GM21447 (cell line): ENCODE measurements around the gene ADAM11.
"Not testable (repeated sequence)": the region's sequence is repeated elsewhere in the genome, so short reads cannot be mapped to it uniquely, and the experiment has no call there.

Experiments used
- ATAC-seq: cut with Tn5 transposase; IDR thresholded peaks from one replicate; pipeline ENCODE4 v1.9.1; 2021; ENCODE audit not compliant: unreplicated experiment

The ADAM11 gene

DNA sequence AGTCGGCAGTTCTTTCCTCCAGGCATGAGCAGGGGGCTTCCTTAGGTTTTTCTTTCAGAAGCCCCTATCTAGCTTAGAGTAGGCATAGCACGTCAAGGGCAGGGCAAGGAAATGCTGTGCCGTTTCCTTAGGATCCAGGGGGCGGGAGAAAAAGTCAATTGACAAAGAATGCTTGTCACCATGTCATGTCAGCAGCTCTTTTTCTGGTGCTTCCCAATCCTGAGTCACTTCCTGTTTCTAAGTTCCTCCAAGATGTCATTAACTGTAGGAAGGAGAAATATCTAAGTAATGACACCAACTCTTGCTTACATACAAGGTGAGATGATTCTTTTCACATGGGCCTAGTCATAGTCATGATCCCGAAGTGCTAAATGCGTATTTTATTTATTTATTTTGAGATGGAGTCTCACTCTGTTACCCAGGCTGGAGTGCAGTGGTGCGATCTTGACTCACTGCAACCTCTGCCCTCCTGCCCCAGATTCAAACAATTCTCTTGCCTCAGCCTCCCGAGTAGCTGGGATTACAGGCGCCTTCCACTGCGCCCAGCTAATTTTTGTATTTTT is 36.1 kb downstream of the ADAM11 start:
- no peak for ATAC-seq

DNA sequence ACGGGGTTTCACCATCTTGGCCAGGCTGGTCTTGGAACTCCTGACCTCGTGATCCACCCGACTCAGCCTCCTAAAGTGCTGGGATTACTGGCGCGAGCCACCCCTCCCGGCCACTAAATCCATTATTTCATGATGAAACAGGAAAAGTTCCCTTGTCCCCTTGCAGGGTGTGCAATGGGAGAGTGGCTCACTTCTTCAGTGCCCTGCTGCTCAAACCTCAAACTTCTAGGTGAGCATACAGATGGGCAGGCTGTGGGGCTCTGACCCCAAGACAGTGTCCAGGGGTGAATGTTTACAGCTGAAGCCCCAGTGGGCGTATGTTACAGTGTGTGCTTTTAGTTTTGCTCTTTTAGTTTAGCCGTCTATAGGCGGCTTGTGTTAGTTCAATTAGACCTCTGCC is 36.6 kb downstream of the ADAM11 start:
- no peak for ATAC-seq

DNA sequence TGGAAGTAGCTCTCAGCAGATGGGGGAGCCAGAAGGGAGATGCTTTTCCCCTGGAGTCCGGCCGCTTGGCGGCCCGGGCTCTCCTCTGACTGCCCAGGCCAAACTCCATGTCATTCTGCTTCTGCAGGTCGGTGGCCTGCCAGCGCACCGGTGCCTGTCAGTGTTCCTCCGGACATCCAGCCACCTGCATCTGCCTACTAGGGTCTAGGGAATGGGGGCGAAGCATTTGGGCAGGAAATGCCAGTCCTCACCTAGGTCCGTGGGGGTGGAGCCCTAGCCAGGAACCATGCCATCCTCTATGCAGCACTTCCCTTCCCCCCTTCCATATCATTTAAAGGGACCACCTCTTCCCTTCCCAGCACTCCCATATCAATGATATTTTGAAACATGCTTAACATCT is 37.1 kb downstream of the ADAM11 start:
- ATAC-seq: no peak

DNA sequence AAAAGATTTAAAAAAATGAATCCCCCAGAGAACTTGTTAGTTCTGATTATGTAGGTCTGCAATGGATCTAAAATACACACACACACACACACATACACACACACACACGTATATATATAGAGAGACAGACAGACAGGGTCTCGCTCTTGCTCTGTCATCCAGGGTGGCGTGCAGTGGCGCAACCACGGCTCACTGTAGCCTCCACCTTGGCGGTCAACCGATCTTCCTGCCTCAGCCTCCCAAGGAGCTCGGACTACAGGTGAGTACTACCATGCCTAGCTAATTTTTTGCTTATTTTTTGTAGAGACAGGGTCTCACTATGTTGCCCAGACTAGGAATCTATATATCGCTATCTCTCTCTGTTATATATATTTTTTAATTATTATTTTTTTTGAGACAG is 37.9 kb downstream of the ADAM11 start:
- no peak for ATAC-seq

DNA sequence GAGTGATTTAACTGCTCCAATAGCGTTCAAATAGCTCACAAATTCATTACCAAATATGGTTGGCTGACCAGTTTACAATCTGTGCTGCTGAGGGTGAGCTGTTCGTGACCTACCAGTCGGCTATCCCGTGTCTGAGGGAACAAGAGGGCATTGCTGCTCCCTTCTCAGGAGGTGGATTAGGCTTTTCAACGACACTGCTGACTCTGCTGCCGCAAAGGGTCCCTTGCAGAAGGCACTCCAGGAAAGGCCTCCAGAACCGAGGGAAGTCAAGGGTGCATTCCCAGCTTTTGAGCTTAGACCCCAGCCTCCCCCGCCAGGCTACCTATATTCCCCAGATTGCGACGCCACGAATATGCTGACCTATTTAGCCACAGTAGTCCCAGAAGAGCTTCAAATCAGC is 39.0 kb downstream of the ADAM11 start:
- ATAC-seq: no peak

DNA sequence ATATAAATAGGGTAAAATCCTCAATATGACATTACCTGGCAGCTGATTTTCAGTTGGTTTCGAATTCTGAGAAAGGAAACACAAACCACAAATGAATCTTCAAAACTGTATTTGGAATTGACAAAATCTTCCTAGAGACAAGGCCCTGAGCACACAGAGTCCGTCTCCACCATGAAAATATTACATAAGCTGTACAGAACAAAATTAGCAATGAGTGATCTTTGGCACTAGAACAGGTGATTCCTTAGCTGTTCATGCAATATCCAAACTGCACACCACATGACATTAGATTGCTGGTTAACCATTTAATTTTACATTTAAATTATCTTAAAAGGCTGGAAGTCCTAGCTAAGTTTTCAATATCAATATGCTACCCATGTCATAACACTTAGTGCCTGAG is 39.6 kb downstream of the ADAM11 start:
- ATAC-seq: no peak

DNA sequence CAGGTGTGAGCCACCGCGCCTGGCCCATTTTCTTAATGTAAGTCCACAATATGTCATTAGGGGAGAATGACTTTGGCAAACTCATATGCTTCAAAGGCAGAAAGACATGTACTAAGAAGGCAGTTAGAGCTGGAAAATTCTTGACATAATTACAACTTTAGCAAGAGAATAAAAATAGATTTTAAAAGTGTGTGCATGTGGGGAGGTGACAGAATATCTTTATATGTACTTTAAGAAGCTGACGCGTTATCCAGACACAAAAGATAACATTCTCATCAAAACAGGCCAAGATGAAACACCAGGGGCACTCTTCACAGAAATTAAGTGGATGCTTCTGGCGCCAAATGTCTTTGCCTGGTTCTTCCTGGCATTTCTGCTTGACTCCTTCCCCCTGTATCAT is 43.1 kb downstream of the ADAM11 start:
- ATAC-seq: no peak

DNA sequence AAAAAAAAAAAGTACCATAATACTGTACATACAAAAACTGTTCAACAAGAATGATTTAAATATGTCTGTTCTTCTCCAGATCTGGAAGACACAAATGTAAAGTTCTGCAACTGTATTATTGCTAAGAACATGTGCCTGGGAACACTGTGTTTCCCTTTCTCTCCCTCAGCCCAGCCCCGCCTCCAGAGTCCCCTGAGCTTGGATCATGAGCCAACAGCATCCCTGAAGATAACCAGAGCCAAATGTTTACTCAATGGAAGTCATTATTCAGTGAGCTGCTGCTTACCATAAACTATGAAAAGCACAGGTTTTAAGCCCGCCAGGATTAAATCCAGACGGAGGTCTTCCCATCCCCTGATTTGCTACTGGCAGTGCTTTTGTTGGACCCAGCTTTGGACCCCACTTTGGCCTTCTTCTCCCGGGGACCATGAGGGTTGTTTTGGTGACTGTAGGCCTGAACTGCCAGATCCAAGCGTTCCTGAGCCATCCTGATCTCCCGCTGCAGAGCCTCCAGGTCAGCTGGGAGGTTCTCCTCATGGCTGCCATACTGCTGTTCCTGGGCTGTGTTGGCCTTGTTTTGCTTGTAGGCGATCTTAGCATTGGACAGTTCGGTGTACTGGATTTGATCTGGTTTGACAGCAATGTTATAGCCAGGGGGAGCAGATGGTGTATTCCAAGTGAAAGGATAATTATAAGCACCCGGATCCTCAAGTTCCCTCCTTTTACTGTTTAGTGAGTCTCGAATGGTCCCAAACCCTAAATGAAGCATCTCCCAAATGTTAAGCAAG is 45.7 kb downstream of the ADAM11 start:
- no peak for ATAC-seq

DNA sequence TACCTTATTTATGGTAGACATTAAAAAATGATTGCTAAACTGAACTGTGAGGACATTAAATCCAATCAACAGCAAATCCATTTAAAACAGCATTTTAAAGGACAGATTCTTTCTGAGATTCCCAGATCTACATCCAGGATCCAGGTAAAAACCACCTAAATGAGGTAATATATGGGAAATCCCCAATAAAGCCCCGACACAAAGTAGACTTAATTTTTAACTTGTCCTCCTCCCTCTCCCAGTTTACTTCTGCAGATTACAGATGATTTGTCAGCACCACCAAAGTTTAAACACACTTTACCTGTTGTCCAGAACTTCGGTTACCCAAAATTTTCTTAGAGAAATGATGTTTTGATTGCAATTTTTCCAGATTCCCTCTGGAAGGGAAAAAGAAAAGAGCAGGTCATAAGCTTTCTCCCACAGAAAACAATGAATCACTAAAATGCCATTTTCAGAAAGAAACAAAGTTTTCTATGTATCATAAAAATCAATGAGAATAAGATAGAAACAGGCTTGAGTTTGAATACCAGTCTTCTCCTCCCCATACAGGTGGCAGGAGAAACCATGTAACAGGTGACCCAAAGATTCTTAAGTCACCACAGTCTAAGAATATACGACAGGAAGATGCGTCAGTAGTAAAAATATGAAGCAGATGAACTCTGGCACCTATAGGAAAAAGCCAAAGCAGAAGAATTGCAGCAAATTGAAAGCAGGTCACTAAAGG is 48.5 kb downstream of the ADAM11 start:
- ATAC-seq: no peak

DNA sequence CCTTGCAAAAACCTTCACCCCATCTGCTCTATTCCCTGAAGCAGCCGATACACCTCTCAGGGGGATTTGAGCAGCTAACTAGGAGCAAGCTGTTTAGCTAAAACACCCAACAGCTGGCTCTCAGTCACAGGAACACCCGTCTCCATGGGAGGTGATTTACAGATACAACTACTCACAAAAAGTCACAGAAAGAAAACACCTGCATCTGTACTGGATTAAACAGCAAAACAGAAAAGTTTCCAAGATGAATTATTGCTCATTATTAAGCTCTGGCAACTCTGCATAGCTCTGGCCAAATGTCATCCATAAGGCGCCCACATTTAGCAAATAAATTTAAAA is 49.0 kb downstream of the ADAM11 start:
- no peak for ATAC-seq

DNA sequence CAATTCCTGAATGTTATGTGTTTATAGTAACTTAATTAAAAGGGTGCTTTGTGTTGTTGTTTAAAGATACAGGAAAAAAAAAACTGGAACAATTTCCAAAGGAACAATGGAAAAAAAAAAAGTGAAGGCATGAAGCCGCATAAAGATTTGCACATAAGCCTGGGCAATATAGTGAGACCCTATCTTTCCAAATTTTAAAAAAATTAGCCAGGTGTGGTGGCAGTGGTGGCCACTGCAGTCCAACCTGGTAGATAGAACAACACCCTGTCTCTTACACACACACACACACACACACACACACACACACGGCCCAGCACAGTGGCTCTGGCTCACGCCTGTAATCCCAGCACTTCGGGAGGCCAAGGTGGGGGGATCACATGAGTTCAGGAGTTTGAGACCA is 49.4 kb downstream of the ADAM11 start:
- ATAC-seq: no peak

DNA sequence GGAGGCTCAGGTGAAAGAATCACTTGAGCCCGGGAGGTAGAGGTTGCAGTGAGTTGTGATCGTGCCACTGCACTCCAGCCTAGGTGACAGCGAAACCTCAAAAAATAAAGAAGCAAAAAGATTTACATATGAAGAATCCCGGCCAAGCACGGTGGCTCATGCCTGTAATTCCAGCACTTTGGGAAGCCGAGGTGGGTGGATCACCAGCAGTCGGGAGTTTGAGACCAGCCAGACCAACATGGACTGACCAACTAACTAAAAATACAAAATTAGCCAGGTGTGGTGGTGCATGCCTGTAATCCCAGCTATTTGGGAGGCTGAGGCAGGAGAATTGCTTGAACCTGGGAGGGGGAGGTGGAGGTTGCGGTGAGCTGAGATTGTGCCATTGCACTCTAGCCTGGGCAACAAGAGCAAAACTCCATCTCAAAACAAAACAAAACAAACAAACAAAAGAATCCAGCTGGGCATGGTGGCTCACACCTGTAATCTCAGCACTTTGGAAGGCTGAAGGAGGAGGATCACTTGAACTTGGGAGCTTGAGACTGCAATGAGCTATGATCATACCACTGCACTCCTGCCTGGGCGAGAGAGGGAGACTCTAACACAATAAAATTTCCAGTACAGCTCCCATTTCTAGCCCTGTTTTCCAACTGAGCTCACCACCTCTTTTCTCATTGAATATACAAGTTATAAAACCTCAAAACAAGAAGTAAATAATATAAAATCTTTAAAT is 50.0 kb downstream of the ADAM11 start:
- ATAC-seq: not testable (repeated sequence)

DNA sequence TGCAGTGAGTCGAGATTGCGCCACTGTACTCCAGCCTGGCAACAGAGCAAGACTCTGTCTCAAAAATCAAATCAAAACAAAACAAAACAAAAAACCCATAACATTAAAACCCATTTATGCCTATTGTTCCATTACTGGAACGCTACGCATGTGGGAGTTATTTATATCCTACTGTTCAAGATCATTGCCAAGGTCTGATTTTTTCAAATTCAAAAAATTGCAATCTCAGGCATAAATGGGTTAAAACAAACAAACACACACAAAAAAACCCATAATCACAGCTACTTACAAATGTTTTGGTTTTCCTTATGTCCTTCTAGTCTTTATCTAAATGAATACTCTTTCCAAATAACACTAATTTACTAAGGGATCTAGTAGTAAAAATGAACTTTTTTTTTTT is 53.5 kb downstream of the ADAM11 start:
- no peak for ATAC-seq

DNA sequence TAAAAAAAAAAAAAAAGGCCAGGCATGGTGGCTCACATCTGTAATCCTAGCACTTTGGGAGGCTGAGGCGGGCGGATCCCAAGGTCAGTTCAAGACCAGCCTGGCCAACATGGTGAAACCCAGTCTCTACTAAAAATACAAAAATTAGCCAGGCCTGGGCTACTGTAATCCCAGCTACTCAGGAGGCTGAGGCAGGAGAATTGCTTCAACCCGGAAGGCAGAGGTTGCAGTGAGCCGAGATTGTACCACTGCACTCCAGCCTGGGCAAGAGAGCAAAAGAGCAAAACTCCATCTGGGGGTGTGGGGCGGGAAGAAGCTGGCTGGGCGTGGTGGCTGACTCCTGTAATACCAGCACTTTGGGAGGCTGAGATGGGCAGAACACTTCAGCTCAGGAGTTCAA is 59.7 kb downstream of the ADAM11 start:
- ATAC-seq: not testable (repeated sequence)

DNA sequence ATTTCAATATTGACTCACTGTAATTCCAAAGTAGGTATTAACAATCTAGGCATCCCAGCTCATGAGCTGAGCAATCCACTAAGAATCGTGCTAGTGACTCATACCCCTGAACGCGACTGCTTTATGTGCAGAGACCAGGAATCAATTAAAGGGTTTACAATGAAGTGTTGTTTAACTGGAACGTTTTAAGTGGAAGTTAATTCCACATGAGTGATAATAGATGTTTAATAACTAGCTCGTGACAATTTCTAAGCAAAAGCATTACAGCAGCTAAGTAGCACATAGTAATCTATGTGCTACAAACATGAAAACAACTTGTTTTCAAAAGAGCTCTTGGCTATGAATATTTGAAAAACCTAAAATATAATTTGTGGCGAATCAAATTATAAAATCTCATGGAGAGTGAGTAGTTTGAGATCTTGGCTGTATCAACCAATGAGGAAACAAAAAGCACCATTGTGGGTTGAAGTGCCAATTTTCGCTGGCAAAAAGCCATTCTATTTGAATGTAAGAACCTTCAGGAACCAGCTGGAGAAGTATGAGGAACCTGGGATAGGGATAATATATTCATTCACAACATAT is 61.9 kb downstream of the ADAM11 start:
- no peak for ATAC-seq

DNA sequence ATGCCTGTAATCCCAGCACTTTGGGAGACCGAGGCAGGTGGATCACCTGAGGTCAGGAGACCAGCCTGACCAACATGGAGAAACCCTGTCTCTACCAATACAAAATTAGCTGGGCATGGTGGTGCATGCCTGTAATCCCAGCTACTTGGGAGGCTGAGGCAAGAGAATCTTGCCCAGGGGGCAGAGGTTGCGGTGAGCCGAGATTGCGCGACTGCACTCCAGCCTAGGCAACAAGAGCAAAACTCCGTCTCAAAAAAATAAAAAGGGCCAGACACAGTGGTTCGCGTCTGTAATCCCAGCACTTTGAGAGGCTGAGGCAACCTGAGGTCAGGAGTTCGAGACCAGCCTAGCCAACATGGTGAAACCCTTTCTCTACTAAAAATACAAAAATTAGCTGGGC is 66.4 kb downstream of the ADAM11 start:
- ATAC-seq: not testable (repeated sequence)

DNA sequence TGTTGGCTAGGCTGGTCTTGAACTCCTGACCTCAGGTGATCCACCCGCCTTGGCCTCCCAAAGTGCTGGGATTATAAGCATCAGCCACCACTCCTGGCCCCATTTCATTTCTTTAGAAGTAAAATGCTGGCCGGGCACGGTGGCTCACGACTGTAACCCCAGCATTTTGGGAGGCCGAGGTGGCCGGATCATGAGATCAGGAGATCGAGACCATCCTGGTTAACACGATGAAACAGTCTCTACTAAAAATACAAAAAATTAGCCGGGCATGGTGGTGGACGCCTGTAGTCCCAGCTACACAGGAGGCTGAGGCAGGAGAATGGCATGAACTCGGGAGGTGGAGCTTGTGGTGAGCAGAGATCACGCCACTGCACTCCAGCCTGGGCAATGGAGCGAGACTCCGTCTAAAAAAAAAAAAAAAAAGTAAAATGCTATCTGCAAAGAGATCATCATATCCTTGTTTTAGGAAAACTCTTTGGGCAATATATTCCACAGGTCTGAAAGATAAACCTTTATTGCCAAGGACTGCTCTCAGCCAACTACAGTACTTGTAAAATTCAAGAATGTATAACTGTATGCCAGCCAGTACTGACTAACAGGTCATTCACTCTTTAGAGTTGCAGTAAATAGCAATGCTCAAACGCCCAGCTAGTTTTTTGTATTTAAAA is 67.5 kb downstream of the ADAM11 start:
- ATAC-seq: no peak

DNA sequence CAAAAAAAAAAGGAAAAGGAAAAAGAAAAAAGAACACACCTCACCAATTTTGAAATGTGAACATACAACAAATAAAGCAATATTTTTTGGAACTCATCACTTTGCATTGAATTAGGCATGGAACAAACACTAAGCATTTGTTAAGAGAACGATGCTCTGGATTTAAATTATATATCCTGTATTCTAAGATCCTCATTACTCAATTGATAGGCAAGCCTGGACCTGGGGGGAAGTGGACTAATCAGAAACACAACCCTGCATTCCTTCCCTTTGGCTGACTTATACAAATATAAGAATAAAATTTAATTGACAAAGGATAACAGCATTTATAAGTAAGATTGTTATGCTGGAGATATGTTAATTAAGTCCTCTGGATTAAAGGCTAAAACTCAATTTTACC is 69.1 kb downstream of the ADAM11 start:
- no peak for ATAC-seq

DNA sequence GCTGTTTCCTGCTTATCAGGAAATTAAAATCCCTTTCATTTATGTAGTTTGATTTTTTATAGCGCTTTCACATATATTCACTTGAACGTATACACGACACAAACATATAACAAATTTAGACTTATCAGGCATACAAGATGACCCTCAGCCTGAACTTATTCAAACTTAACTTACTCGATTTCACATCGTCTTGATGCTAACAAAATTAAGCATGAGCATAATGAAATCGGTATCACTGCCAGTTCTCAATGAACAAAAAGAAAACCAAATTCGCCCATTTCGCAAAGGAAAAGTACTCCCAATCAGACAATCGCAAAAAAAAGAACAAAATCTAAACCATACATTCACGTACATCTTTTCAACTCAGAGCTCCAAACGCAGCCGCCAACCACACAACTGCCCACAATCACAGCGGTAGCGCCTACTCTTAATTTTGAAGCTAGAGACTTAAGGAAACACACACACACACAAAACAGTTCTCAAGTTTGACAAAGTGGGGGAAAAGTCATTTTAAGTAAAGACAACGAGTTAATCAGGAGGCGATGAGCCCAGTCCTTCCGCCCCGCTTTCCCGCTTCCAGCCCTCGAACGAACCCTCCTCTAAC is 70.2 kb downstream of the ADAM11 start:
- ATAC-seq: no peak
